A204.1 (cell line): ENCODE data around the gene CPED1.
"Not testable (repeated sequence)": the region's sequence is repeated elsewhere in the genome, so short reads cannot be mapped to it uniquely, and the experiment has no call there.

Experiments
- FAIRE-seq: peaks from 2 replicates; lab custom pipeline; 2012; peaks lifted over from hg19 to GRCh38; lab: Jason Lieb, UNC

The CPED1 gene

DNA sequence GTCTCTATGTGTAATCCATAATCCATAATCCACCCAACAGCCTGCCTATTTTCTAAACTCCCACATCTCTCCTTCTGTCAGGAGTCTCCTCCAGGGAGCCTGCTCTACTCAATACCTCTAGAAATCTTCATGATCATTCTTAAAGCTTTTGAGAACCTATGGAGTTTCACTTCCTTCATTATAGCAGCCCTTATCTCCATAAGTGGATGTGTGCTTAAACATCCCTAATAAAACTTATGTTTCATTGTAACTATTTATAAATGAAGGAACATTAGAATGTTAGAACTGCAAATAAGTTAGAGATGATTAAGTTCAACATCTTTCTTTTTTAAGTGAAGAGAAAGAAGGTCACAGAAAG lies 8.5 kb downstream of the CPED1 start:
- no peak for FAIRE-seq

DNA sequence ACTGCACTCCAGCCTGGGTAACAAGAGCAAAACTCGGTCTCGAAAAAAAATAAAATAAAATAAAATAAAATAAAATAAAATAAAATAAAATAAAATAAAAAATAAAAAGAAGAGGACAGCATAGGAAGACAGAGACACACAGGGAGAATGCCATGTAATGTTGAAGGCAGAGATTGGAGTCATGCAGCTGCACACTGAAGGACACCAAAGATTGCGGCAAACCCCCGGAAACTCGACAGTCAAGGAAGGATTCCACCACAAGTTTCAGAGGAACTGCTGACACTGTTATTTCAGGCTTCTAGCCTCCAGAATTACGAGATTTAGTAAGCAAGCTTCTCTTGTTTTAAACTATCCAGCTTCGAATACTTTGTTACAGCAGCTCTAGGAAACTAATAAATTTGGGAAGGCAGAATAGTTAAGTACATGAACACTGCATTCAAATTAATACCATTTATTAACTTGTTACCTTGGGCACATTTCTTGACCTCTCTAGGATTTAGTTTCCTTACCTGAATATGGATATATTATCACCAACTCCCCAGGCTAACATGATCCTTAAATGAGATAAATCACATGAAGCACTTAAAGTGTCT lies 9.5 kb downstream of the CPED1 start:
- FAIRE-seq, result no peak

DNA sequence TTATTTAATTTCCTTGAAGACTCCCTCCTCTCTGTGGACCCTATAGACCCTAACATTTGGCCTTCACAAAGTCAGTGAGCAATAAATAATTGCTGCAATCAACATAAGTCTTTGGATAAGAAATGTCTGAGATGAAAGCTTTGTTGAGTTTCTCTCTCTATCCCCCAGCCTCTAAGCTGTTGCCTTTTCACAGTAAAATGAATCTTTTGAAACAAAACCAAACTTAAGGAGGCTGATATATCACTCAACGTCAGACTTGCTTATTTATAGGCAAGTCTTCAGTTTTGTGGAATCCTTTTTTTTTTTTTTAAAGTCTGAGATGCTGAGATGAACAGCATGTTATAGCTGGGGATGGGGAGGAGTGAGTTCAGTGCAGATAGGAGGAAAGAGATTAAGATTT lies 10.0 kb downstream of the CPED1 start:
- no peak for FAIRE-seq

GRCh38 chr7:120998996-120999565 lies 10.6 kb downstream of the CPED1 start:
- FAIRE-seq, result no peak

DNA sequence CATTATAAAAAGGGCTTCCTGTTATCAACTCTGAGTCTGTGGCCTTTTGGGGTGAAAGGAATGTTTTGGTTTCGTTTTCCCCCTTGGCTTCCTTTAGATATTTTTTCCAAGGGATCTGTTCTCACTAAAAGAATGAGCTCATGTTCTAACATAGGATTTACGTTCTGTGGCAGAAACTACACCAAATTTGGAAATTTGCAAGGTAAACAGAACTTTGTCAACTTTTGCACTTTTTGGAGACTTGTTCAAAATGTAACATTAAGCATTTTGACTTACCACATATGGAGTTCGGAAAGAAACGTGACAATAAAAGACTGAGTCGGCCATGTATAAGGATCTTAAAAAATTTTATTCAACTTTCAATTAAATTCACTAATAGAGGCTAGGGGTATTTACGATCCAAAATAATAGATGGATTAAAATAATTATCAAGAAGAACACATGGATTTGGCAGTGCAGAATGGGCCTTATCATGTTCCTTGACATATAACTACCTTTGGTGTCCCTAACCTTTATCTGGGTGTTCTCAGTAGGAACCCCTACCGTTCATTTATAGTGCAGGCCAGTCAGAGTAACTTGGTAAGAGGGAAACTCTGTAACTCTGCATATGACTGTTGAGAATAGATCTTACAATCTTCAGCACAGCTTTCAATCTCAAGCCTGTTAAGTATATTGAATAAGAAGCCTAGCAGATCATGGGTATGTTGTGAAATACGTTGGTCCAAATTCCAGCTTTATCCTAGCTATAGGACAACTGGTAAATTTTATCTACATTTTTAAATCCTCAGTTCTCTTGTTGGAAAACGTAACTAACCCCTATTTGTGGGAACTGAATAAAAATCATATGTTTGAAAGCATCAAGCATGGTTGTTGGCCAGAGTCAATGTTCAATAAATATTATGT lies 11.8 kb downstream of the CPED1 start:
- FAIRE-seq, result no peak

GRCh38 chr7:121001234-121001906 lies 12.9 kb downstream of the CPED1 start:
- FAIRE-seq, result no peak

- FAIRE-seq, result no peak
These were observed 13.7 kb downstream of the CPED1 start for GRCh38 chr7:121002048-121002756.

DNA sequence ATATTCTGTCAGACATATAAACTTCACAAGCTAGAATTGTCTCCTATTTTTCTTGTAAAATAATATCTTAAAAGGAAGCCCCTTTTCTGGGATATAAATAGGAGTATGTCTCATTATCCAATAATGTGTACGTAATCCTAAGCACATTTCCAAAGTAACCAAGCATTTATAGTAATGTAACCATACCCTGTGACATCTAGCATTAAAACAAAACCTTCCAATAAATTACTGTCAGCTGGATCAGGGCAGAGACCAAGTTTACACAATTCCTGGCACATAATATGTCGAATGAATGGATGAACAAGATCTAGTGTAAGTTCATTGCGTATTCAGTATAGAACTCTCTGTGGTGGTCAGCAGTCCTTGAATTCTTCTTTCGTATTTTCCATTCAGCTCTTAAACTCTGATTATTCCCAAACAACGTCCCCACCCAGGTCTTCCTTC lies 14.3 kb downstream of the CPED1 start:
- no peak for FAIRE-seq

GRCh38 chr7:121003986-121004685 lies 15.6 kb downstream of the CPED1 start:
- no peak for FAIRE-seq

DNA sequence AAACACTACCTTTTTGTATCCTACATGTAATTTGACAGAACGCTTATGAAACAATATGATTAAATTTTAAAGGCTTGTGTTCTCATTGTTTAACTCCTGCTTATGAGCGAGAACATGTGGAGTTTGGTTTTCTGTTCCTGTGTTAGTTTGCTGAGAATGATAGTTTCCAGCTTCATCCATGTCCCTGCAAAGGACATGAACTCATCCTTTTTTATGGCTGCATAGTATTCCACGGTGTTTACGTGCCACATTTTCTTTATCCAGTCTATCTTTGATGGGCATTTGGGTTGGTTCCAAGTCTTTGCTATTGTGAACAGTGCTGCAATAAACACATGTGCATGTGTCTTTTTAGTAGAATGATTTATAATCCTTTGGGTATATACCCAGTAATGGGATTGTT lies 16.5 kb downstream of the CPED1 start:
- not testable (repeated sequence) for FAIRE-seq

GRCh38 chr7:121005996-121006584 lies 17.6 kb downstream of the CPED1 start:
- FAIRE-seq, result no peak

DNA sequence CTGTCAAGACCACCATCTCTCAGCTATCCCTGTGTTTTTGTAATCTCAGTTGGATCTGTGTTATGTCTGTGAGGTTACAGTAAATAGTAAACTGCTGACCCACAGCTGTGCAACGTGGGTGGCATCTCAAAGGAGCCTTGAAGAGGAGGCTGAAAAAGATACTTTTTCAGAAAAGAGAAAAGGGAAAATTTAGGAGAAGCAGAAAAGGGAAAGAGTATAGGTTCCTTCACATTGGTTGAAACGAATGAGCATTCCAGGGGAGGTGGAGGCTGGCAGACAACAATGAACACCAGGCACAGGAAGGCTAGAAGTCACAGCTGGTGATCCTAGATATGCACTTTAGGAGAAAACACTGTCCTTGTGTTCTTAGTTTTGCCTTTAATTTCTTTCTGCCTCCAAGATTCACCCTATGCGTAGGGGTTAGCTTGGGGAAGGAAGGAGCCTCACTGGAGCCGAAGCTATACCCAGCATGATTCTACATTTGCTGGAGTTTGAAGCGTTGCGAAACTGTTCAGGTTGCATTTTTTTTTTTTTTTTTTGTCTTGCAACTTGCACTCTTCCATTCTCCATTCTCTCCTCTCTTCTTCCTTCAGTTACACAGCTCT lies 18.3 kb downstream of the CPED1 start:
- no peak for FAIRE-seq

DNA sequence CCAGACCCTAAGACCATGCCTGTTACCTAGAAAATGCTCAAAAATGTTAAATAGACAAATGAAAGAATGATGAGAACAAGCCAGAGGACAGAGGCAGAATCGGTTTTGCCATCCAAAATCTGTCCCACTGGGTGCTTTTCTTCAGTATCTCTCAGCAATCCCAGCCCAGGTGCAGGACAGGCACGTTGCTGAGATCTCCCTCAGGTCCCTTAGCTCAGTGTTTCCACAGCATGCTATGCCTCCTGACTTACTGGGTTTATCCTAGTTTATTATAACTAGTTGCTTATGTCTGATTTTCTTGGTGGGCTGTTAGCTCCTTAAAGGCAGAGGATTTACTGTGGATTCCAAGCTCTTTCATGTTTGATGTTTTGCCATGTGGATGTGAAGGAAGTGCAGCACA lies 20.3 kb downstream of the CPED1 start:
- FAIRE-seq, result no peak

- FAIRE-seq, result no peak
These were observed 22.9 kb downstream of the CPED1 start for GRCh38 chr7:121011401-121011800.

DNA sequence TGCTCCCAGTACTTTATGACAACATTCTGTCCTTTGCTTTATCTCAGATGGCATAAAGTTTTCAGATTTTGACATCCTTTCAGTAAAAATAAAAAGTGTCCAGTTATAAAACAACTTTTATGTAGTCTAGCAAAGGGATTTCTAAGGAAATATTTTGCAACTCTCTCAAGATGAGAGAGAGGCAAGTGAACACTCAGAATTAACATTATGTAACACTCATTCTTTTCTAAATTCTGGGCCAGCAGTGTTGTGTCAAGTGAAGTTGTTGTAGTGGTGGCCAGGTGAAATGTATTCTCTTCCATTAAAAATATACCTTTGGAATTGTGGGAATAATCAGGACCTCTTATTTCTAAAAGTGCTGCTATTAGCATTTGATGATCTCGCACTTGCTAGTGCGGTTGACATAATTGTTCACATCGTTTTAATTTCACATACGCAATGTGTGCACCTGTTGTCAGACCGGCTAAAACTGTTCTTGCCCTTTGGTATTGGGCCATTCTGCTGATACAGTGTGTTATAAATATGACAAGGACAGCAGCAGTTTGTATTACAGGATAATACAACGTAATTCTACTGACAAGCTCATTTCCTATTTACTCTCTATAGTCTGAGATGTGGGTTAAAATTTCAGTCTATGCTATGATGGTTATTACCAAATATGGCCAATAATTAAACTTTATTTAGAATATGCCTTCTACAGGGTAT lies 23.8 kb downstream of the CPED1 start:
- FAIRE-seq, result no peak

DNA sequence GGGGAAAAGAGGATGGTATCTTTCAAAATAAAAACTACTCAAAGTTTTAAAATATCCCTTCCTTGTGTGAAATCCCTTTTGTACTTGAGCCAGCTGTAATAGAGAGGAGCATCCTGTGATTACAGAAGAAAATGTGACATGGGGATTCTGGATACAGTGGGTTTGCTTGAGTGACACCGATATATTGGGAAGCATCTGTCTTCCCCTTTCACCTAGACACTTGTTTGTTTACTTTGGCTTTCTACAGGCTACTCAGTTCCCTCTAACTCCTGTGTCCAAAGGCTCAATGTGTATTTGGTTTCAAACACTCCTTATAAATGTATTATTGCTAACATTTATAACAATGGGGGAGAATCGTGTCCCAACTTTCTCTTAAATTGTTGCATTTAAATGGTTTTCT lies 24.4 kb downstream of the CPED1 start:
- no peak for FAIRE-seq

DNA sequence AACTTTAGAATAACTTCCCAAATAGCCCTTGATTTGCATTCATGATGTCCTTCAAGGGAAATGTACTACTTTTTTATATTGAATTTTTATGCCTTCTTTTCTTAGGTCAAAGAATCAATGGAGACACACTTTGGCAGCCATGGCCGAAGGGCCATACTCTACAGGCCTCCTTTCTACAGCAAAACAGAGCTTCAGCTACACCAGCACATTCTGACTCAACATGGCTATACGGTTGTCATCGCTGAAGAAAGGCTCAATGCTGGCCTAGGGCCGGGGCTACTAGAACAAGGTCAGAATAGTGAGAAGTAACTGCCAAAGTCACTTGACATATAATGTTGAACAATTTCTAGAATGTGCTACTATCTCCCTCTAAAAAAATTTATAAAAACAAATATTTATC lies 27.0 kb downstream of the CPED1 start:
- no peak for FAIRE-seq

- no peak for FAIRE-seq
These were observed 28.5 kb downstream of the CPED1 start for GRCh38 chr7:121016966-121017365.

DNA sequence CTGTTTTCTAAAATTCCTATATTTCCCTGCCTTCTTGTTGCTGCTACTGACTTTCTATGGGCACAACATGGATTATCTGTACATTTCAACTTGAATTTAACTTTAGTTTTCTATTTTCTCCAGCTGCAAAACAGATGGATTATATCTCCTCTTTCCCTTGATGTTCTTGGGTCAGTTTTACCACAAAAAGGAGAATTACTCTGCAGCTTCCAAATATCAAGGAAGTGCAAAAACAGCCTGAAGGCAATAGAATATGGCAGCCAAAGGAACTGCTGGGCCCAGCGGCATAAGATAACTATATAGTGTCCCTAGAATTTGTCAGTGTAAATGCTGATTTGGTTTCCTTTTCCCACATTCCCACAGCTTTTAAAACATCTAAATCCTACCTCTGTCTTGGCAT lies 29.1 kb downstream of the CPED1 start:
- no peak for FAIRE-seq

DNA sequence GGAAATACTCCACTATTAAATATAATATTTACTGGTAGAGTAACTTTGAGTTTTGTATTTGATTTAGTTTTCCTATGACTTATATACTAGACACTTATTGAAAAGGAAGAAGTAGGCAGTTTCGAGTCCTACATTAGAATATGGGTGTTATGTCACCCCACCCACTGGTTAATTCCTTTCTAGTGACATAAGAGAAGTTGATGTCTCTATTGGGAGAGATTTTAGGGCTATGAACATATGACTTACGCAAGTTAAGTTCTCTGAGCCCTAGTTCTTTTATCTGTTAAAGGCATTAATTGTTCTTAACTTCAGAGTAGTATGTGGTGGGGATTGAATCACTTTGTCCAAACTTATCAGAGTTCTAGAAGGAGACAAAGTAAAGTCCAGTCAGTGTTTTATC lies 30.5 kb downstream of the CPED1 start:
- no peak for FAIRE-seq
